ENCODE measurements around the gene LHX1. TPM values are rescaled to one million over a fixed set of nuclear protein-coding genes. Genes with fewer than 3 reads are reported as not detected.

LHX1 gene
- total RNA-seq, 1 donor from 2014 or later, result not detected

DNA sequence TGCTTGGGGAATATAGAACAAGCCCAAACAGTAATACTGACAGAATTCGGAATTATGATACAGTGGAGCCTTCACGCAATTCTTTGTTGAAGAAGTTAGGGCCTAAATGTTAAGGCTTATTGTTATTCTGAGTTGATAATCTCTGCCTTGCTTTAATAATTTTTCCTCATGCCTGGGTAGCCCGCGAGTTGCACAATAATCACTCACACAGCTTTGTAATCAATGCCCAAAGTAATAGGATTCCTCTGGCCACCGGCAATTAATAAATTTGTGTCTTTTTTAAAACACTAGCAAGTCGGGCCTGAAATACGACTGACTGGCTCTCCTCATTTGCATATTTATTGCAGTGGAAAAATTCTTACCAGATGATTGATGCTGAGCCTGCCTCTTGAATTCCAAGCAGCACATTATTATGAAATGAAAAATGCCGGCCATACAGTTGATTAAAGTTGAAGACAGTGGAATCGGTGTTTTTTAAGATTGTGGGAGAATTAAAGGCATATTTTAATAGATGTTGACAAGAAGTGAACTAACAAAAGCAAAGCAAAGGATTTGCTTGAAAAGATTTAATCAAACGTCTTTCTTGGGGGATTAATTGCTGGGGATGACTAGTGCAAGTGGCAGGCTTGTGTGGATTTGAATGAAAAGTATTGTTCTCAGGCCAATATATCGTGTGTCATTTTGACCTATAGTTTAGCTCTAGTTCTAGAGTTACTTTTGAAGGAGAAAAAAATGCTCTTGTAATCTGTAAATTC lies 41.7 kb downstream of the LHX1 start:
- intact Hi-C loops (cut with DNase I), result no loop called here
- TF ChIP-seq, protein P1, sequence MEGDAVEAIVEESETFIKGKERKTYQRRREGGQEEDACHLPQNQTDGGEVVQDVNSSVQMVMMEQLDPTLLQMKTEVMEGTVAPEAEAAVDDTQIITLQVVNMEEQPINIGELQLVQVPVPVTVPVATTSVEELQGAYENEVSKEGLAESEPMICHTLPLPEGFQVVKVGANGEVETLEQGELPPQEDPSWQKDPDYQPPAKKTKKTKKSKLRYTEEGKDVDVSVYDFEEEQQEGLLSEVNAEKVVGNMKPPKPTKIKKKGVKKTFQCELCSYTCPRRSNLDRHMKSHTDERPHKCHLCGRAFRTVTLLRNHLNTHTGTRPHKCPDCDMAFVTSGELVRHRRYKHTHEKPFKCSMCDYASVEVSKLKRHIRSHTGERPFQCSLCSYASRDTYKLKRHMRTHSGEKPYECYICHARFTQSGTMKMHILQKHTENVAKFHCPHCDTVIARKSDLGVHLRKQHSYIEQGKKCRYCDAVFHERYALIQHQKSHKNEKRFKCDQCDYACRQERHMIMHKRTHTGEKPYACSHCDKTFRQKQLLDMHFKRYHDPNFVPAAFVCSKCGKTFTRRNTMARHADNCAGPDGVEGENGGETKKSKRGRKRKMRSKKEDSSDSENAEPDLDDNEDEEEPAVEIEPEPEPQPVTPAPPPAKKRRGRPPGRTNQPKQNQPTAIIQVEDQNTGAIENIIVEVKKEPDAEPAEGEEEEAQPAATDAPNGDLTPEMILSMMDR (IDR thresholded peaks at IDR 0.05), result no peak
- H3K4me1 ChIP-seq, result no peaks in the 10 kb centered on the region
- H3K27me3 ChIP-seq, result no peaks in the 10 kb centered on the region
- DNase-seq (no peak), ATAC-seq (no peak)
- H3K36me3 ChIP-seq, result no peaks in the 10 kb centered on the region
- H3K4me3 ChIP-seq, result no peak overlapping the region
- no peaks in the 10 kb centered on the region for H3K9me3 ChIP-seq
- H3K27ac ChIP-seq, result no peak overlapping the region

DNA sequence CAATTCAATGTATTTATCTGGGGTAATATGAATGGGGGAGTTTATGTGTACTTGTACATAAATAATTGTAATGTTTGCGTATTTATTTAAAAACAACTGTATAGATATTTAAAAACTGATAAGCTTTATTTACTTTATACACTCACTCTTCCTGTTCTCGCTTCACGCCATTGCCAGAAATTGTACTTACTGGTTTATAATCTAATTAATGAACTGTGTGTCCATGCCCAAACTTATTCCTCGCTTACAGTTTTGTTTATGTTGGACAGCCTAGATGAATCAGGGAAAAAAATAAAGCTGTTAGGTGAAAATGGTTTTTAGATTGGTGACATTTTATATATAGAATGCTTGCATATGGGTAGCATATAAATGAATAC lies 42.3 kb downstream of the LHX1 start:
- Histone ChIP-seq H3K4me1 (no peaks in the 10 kb centered on the region), H3K27ac (no peak overlapping the region), H3K4me3 (no peak overlapping the region), H3K9me3 (no peaks in the 10 kb centered on the region), H3K36me3 (no peaks in the 10 kb centered on the region), H3K27me3 (no peaks in the 10 kb centered on the region)
- intact Hi-C loops (cut with DNase I), result no loop called here
- ATAC-seq (no peak), DNase-seq (no peak)
- TF ChIP-seq, protein P1 (IDR thresholded peaks at IDR 0.05), result no peak

DNA sequence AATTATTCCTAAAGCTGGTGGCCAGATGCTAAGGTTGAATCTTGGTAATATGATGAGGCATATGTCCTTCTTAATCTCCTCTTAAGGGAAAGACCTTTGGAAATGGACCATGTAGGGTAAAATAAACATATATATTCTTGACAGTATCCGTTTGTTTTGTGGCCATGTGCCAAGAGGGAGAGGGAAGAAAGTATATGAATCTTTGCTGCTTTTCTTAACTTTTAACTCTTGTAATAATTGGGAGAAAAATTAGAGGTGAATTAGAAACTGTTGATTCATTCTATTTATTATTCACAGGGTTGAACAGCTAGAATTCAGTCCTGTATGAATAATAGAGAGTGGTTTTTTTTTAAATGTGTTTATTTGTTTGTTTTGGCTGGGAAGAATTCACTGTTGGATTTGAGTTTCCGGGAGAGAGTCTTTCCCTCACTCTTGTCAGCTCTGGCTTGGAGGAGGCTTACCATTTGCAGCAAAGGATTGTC lies 43.0 kb downstream of the LHX1 start:
- Histone ChIP-seq H3K4me1 (no peaks in the 10 kb centered on the region), H3K27ac (no peak overlapping the region), H3K27me3 (no peaks in the 10 kb centered on the region), H3K9me3 (no peaks in the 10 kb centered on the region), H3K36me3 (no peaks in the 10 kb centered on the region), H3K4me3 (no peak overlapping the region)
- DNase-seq (no peak), ATAC-seq (no peak)
- TF ChIP-seq, protein P1 (IDR thresholded peaks at IDR 0.05), result no peak
- intact Hi-C loops (cut with DNase I), result no loop called here

- TF ChIP-seq, protein P1 (IDR thresholded peaks at IDR 0.05), result no peak
- DNase-seq (no peak), ATAC-seq (no peak)
- intact Hi-C loops (cut with DNase I), result no loop called here
- H3K36me3 ChIP-seq, result peaks cover 28% of the 10 kb centered on the region
- no peaks in the 10 kb centered on the region for H3K9me3 ChIP-seq
- no peak overlapping the region for H3K4me3 ChIP-seq
- H3K27ac ChIP-seq, result no peak overlapping the region
- H3K4me1 ChIP-seq, result no peaks in the 10 kb centered on the region
- no peaks in the 10 kb centered on the region for H3K27me3 ChIP-seq
Observed at GRCh38 chr17:36983618-36984017, 46.3 kb downstream of the LHX1 start.

DNA sequence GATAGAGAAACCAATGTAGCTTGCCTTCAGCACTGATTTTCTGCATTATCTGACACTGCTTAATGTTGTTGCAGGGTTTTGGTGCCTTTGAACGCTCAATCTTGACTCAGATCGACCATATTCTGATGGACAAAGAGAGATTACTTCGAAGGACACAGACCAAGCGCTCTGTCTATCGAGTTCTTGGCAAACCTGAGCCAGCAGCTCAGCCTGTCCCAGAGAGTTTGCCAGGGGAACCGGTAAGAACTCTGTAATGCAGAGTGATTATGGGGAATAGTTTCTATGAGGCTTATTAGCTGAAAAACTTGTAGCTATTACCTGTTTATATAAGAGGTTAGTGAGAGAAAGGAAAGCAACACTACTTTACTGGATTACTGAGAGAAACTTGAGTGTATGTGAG lies 51.9 kb downstream of the LHX1 start:
- no peak for ATAC-seq
- TF ChIP-seq, protein P1 (IDR thresholded peaks at IDR 0.05), result no peak
- intact Hi-C loops (cut with DNase I), result no loop called here
- Histone ChIP-seq H3K27me3 (no peaks in the 10 kb centered on the region), H3K9me3 (no peaks in the 10 kb centered on the region), H3K36me3 (peaks cover 63% of the 10 kb centered on the region), H3K27ac (no peak overlapping the region), H3K4me1 (no peaks in the 10 kb centered on the region), H3K4me3 (no peak overlapping the region)
- no peak for DNase-seq

Data from upper lobe of right lung (tissue), 1 donor.